GM12878 (cell line): ENCODE data around the gene CYTH3. TPM values are rescaled to one million over a fixed set of nuclear protein-coding genes. Genes with fewer than 3 reads are reported as not detected.
A peak's percentile ranks its signal among the peaks of the same experiment; 100 is the strongest.

Experiments used
- ATAC-seq: fragments of 200-7000 bp; cut with Tn5 transposase; 3 replicates; pipeline ENCODE4 v1.9.1; 2020; ENCODE audit warnings: mild to moderate bottlenecking, moderate library complexity
- BruUV-seq: library from RNA; stranded (reverse); fragments of 400-500 nt; replicated peaks from 2 replicates; lab custom pipeline; 2021; lab: Mats Ljungman, UMichigan
- CTCF ChIA-PET: fragments of 300-600 bp; sonication (Branson Sonifier 250); formaldehyde crosslinking; extraction: SDS; loops from one replicate; lab custom pipeline; 2021; ENCODE audit warnings: inconsistent platforms; lab: Yijun Ruan, JAX
- POLR2A ChIA-PET: fragments of 350-600 bp; formaldehyde crosslinking; extraction: SDS; loops from one replicate; lab custom pipeline; 2021; ENCODE audit warnings: inconsistent platforms; lab: Charles Lee
- RAD21 ChIA-PET: fragments of 300-600 bp; sonication (Branson Sonifier 250); formaldehyde crosslinking; loops from one replicate; lab custom pipeline; 2023; ENCODE audit warnings: antibody characterized with exemption; ENCODE audit not compliant: unreplicated experiment; lab: Charles Lee
- SMC1A ChIA-PET: fragments of 300-600 bp; sonication (Branson Sonifier 250); formaldehyde crosslinking; loops from one replicate; lab custom pipeline; 2023; ENCODE audit not compliant: unreplicated experiment, uncharacterized antibody; lab: Charles Lee
- DNase-seq: peaks from one replicate; pipeline ENCODE4 v3.0.0-alpha.2; 2011; ENCODE audit warnings: low read depth, low spot score
- FAIRE-seq: peaks from 3 replicates; lab custom pipeline; 2011; peaks lifted over from hg19 to GRCh38; lab: Jason Lieb, UNC
- H2AFZ ChIP-seq: 2 replicates; pipeline ENCODE4 v1.6.0; 2011; ENCODE audit warnings: low read depth, low read length, control low read depth; ENCODE audit not compliant: control insufficient read depth
- H3K27ac ChIP-seq: 2 replicates; pipeline ENCODE4 v1.5.1; 2011; ENCODE audit warnings: control low read depth; ENCODE audit not compliant: control insufficient read depth, insufficient read depth
- H3K27me3 ChIP-seq, 2 experiments: replicated peaks in 1 of 2; 2 replicates each; pipeline versions ENCODE4 v1.6.0 to v1.6.1; 2011; ENCODE audit warnings: low read length in 1 of 2; ENCODE audit not compliant: control insufficient read depth in 2 of 2, insufficient read depth in 2 of 2
- H3K36me3 ChIP-seq, 2 experiments: 2 replicates each; pipeline ENCODE4 v1.5.1; 2011; ENCODE audit warnings: low read length in 1 of 2; ENCODE audit not compliant: control insufficient read depth in 2 of 2, insufficient read depth in 2 of 2
- H3K4me1 ChIP-seq: 2 replicates; pipeline ENCODE4 v1.6.1; 2011; ENCODE audit warnings: mild to moderate bottlenecking, low read length, moderate library complexity, mixed read lengths; ENCODE audit not compliant: control insufficient read depth, insufficient read depth
- H3K4me2 ChIP-seq: 2 replicates; pipeline ENCODE4 v1.6.0; 2011; ENCODE audit warnings: control low read depth; ENCODE audit not compliant: control insufficient read depth, insufficient read depth
- H3K4me3 ChIP-seq: fragments of 200-600 bp; sonication (generic); 2 replicates; pipeline ENCODE4 v1.5.1; 2016
- H3K79me2 ChIP-seq: 2 replicates; pipeline ENCODE4 v1.6.0; 2011; ENCODE audit warnings: low read length; ENCODE audit not compliant: control insufficient read depth, insufficient read depth
- H3K9ac ChIP-seq: 2 replicates; pipeline ENCODE4 v1.8.0; 2011; ENCODE audit warnings: low read length, control low read depth, mixed read lengths; ENCODE audit not compliant: control insufficient read depth, insufficient read depth
- H3K9me3 ChIP-seq: replicated peaks from 3 replicates; pipeline ENCODE4 v1.5.1; 2011; ENCODE audit warnings: mild to moderate bottlenecking, low read length; ENCODE audit not compliant: control insufficient read depth, insufficient read depth
- H4K20me1 ChIP-seq: 2 replicates; pipeline ENCODE4 v1.6.0; 2011; ENCODE audit not compliant: control insufficient read depth, insufficient read depth
- BACH1 ChIP-seq: fragments of 450-650 bp; IDR thresholded peaks from 2 replicates; pipeline ENCODE4 v1.6.1; 2017; ENCODE audit warnings: mild to moderate bottlenecking, borderline replicate concordance
- BMI1 ChIP-seq: fragments of 450-650 bp; IDR thresholded peaks from 2 replicates; pipeline ENCODE4 v1.6.1; 2016; ENCODE audit warnings: mild to moderate bottlenecking, moderate library complexity, borderline replicate concordance
- CBX3 ChIP-seq: fragments of 200-600 bp; sonication (generic); IDR thresholded peaks from 2 replicates; pipeline ENCODE4 v1.6.1; 2016; ENCODE audit warnings: low read depth, borderline replicate concordance
- EP300 ChIP-seq, 2 experiments: fragments of 150-350 bp in 1 of 2; IDR thresholded peaks; 2 replicates each; pipeline ENCODE4 v1.6.1; 2011 to 2012; ENCODE audit warnings: low read depth in 2 of 2, low read length in 2 of 2, borderline replicate concordance in 1 of 2, improper control_type of control experiment in 1 of 2, inconsistent platforms in 1 of 2; ENCODE audit not compliant: control insufficient read depth in 1 of 2
- EZH2 ChIP-seq: IDR thresholded peaks from 2 replicates; pipeline ENCODE4 v1.6.1; 2012; ENCODE audit warnings: low read depth, mild to moderate bottlenecking, control low read depth, inconsistent platforms, low read length, borderline replicate concordance; ENCODE audit not compliant: control insufficient read depth
- IKZF2 ChIP-seq, 2 experiments: fragments of 450-650 bp; IDR thresholded peaks; 2 replicates each; pipeline ENCODE4 v1.6.1; 2017; ENCODE audit warnings: mild to moderate bottlenecking in 2 of 2, moderate library complexity in 2 of 2
- JUNB ChIP-seq: IDR thresholded peaks from 2 replicates; pipeline ENCODE4 v1.6.1; 2016; ENCODE audit warnings: antibody characterized with exemption, mild to moderate bottlenecking
- MTA3 ChIP-seq: IDR thresholded peaks from 2 replicates; pipeline ENCODE4 v1.6.1; 2012; ENCODE audit warnings: low read length, inconsistent platforms, borderline replicate concordance
- NR2C1 ChIP-seq: fragments of 450-650 bp; IDR thresholded peaks from 2 replicates; pipeline ENCODE4 v1.6.1; 2017; ENCODE audit warnings: antibody characterized with exemption, mild to moderate bottlenecking, moderate library complexity
- PAX5 ChIP-seq: IDR thresholded peaks from 2 replicates; pipeline ENCODE4 v1.6.1; 2011; ENCODE audit warnings: low read depth, low read length, borderline replicate concordance
- RB1 ChIP-seq: fragments of 450-650 bp; formaldehyde crosslinking; IDR thresholded peaks from 2 replicates; pipeline ENCODE4 v1.6.1; 2017; ENCODE audit warnings: mild to moderate bottlenecking, borderline replicate concordance
- RELA ChIP-seq: fragments of 450-650 bp; IDR thresholded peaks from 2 replicates; pipeline ENCODE4 v1.8.0; 2014; ENCODE audit warnings: borderline replicate concordance; ENCODE audit not compliant: partially characterized antibody
- RUNX3 ChIP-seq: IDR thresholded peaks from 2 replicates; pipeline ENCODE4 v1.6.1; 2012; ENCODE audit warnings: low read length, inconsistent platforms
- TBL1XR1 ChIP-seq: IDR thresholded peaks from 2 replicates; pipeline ENCODE4 v1.6.1; 2012; ENCODE audit warnings: low read depth, low read length, improper control_type of control experiment
- TCF3 ChIP-seq: IDR thresholded peaks from 2 replicates; pipeline ENCODE4 v1.6.1; 2012; ENCODE audit warnings: low read depth, mild to moderate bottlenecking, low read length, borderline replicate concordance; ENCODE audit not compliant: insufficient read depth
- WRNIP1 ChIP-seq: IDR thresholded peaks from 2 replicates; pipeline ENCODE4 v1.6.1; 2011; ENCODE audit warnings: low read depth, low read length, improper control_type of control experiment, borderline replicate concordance
- WGBS: methylation state at CpG from one replicate; pipeline ENCODE4 v1.1.6; 2016; ENCODE audit warnings: low lambda C conversion rate; ENCODE audit not compliant: insufficient replicate concordance, insufficient coverage; ENCODE audit errors: missing lambda C conversion rate; 5-methylcytosine and 5-hydroxymethylcytosine counted together
- in situ Hi-C: fragments of 300-500 bp; cut with MboI; formaldehyde crosslinking; loops from 9 replicates; pipeline ENCODE4 v1.14.3; 2018; ENCODE audit warnings: mixed read lengths
- intact Hi-C: fragments of 100-400 bp; cut with micrococcal nuclease; formaldehyde crosslinking; loops from one replicate; pipeline ENCODE4 v1.14.2; 2022; ENCODE audit not compliant: unreplicated experiment
- polyA plus RNA-seq, 11 experiments: library from polyadenylated mRNA; depleted of rRNA in 4 of 11; unstranded in 6 of 11; stranded (reverse) in 5 of 11; fragments of >200 nt; fragmentation: Nextera tagmentation in 4 of 11; fragmentation: Illumina TruSeq in 1 of 11; extraction: Ambion mirVana in 4 of 11; extraction: Trizol in 1 of 11; gene quantifications; 1 replicate in 1 of 11; 2 replicates in 10 of 11; pipeline versions ENCODE4 v1.2.1 to v1.2.3, GENCODE V29; 2011 to 2016; ENCODE audit warnings: inconsistent platforms in 2 of 11, missing spikeins in 2 of 11, low read depth in 1 of 11
- total RNA-seq, 4 experiments: library from RNA; depleted of rRNA in 3 of 4; stranded (reverse); fragments of >200 nt in 3 of 4; fragmentation: Illumina TruSeq in 1 of 4; extraction: Trizol in 1 of 4; gene quantifications; 2 replicates each; pipeline versions ENCODE4 v1.2.1 to v1.2.3, GENCODE V29; 2013 to 2021
- TF ChIP-seq, protein P1 (sequence below): fragments of 450-650 bp; IDR thresholded peaks from 2 replicates; pipeline ENCODE4 v1.6.1; 2017; ENCODE audit warnings: mild to moderate bottlenecking, moderate library complexity
- TF ChIP-seq, protein P2 (sequence below): fragments of 450-650 bp; IDR thresholded peaks from 2 replicates; pipeline ENCODE4 v1.6.1; 2017; ENCODE audit warnings: mild to moderate bottlenecking

CYTH3 gene
- total and polyA plus RNA-seq, 10 of the 15 experiments (the other 5 are each of a cell fraction or from before 2014, with no cell fraction given) = 0.45 to 28.2 (median 15.7) TPM

DNA sequence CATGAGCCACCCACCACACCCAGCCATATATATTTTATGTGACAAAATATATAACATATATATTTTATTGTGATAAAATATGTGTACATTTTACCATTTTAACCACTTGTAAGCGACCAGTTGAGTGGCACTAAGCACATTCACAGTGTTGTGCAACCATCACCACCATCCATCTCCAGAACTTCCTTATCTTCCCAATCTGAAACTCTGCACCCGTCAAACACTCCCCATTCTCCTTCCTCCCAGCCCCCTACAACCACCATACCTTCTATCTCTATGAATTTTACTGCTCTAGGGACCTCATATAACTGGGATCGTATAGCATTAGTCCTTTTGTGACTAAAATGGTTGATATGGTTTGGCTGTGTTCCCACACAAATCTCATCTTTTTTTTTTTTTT, 20.8 kb upstream of the CYTH3 start:
- no peak overlapping the region for H3K9ac ChIP-seq
- no peak overlapping the region for H3K4me3 ChIP-seq
- in situ Hi-C loops (no loop called here), intact Hi-C loops (no loop called here)
- no peaks in the 10 kb centered on the region for H4K20me1 ChIP-seq
- ChIA-PET CTCF (interaction anchor here (1.1 to 1.4 kb wide), 2 partner anchors 23 to 30 kb away, joined by 3 read pairs; no protein-coding TSS in a partner anchor), SMC1A (interaction anchor here (1.5 kb wide), 1 partner anchor 12 kb away, joined by 4 read pairs; no protein-coding TSS in a partner anchor), POLR2A (interaction anchor here (0.6 to 1.0 kb wide), 2 partner anchors 21 to 45 kb away, joined by 4 to 5 read pairs; no protein-coding TSS in a partner anchor), RAD21 (no interaction called here)
- no peaks in the 10 kb centered on the region for H3K79me2 ChIP-seq
- no peaks in the 10 kb centered on the region for H3K9me3 ChIP-seq
- H3K27ac ChIP-seq = no peak overlapping the region
- WGBS = 14% methylated on average over 3 of the region's 3 CpGs
- no peak for FAIRE-seq
- no peaks in the 10 kb centered on the region for H3K4me1 ChIP-seq
- peak overlapping the region; percentile 29; the same call in 1 of the 2 replicates for H2AFZ ChIP-seq
- H3K4me2 ChIP-seq = no peak overlapping the region
- DNase-seq = no peak
- BruUV-seq = no TSS peak
- H3K36me3 ChIP-seq = no peaks in the 10 kb centered on the region
- ATAC-seq = no peak
- H3K27me3 ChIP-seq = no peaks in the 10 kb centered on the region
- TF ChIP-seq CBX3 (no peak), EP300 (IDR thresholded peaks at IDR 0.05; ENCODE audit: borderline replicate concordance in 1 of 2, control insufficient read depth in 1 of 2, low read depth in 2 of 2, low read length in 2 of 2) (no peak), JUNB (no peak), RUNX3 (no peak), BACH1 (no peak), WRNIP1 (no peak), BMI1 (no peak), IKZF2 (IDR thresholded peaks at IDR 0.05) (no peak), MTA3 (no peak), PAX5 (no peak), RELA (no peak), TBL1XR1 (no peak), EZH2 (no peak), TCF3 (no peak), NR2C1 (no peak), RB1 (no peak)
- TF ChIP-seq, protein P1, sequence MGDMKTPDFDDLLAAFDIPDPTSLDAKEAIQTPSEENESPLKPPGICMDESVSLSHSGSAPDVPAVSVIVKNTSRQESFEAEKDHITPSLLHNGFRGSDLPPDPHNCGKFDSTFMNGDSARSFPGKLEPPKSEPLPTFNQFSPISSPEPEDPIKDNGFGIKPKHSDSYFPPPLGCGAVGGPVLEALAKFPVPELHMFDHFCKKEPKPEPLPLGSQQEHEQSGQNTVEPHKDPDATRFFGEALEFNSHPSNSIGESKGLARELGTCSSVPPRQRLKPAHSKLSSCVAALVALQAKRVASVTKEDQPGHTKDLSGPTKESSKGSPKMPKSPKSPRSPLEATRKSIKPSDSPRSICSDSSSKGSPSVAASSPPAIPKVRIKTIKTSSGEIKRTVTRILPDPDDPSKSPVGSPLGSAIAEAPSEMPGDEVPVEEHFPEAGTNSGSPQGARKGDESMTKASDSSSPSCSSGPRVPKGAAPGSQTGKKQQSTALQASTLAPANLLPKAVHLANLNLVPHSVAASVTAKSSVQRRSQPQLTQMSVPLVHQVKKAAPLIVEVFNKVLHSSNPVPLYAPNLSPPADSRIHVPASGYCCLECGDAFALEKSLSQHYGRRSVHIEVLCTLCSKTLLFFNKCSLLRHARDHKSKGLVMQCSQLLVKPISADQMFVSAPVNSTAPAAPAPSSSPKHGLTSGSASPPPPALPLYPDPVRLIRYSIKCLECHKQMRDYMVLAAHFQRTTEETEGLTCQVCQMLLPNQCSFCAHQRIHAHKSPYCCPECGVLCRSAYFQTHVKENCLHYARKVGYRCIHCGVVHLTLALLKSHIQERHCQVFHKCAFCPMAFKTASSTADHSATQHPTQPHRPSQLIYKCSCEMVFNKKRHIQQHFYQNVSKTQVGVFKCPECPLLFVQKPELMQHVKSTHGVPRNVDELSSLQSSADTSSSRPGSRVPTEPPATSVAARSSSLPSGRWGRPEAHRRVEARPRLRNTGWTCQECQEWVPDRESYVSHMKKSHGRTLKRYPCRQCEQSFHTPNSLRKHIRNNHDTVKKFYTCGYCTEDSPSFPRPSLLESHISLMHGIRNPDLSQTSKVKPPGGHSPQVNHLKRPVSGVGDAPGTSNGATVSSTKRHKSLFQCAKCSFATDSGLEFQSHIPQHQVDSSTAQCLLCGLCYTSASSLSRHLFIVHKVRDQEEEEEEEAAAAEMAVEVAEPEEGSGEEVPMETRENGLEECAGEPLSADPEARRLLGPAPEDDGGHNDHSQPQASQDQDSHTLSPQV = no peak
- TF ChIP-seq, protein P2, sequence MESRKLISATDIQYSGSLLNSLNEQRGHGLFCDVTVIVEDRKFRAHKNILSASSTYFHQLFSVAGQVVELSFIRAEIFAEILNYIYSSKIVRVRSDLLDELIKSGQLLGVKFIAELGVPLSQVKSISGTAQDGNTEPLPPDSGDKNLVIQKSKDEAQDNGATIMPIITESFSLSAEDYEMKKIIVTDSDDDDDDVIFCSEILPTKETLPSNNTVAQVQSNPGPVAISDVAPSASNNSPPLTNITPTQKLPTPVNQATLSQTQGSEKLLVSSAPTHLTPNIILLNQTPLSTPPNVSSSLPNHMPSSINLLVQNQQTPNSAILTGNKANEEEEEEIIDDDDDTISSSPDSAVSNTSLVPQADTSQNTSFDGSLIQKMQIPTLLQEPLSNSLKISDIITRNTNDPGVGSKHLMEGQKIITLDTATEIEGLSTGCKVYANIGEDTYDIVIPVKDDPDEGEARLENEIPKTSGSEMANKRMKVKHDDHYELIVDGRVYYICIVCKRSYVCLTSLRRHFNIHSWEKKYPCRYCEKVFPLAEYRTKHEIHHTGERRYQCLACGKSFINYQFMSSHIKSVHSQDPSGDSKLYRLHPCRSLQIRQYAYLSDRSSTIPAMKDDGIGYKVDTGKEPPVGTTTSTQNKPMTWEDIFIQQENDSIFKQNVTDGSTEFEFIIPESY = no peak
